22Rv1 (cell line): ENCODE measurements around the gene LRRC73.

ENCODE experiments used
- ZFX ChIP-seq: fragments of 450-650 bp; IDR thresholded peaks from 2 replicates; pipeline ENCODE4 v1.6.1; 2017; ENCODE audit warnings: antibody characterized with exemption, borderline replicate concordance
- TF ChIP-seq, protein P1 (sequence below): fragments of 450-650 bp; IDR thresholded peaks from 2 replicates; pipeline ENCODE4 v1.5.1; 2017; ENCODE audit warnings: mild to moderate bottlenecking

DNA sequence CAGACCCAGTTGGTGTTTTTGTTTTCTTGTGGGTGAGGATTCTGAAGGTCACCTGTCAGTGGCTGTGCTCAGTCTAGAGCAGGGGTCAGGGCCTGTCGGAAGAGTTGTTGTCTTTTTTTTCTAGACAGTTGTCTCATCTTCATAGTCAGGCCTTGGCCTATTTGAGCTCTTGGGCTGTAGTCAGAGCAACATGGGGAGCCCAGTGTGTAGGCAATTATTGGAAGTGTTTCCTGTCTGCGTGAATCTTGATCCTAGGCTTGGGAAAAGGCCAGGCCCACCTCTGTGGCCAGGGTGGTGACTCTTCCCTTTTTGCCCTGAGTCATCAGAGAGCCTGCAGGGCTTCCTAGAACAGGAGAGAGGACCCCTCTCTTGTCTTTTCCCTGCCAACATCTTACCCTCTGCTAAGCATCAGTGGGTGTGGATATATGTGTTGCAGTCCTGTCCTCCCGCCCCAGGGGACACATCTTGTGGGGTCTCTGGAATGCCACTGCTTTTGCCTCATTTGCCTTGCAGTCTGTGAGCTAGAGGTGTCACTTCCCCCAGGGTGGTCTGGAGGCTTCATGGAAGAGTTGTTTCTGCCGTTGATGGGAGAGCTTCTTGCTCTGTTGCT, 21.4 kb downstream of the LRRC73 start:
- TF ChIP-seq, protein P1, sequence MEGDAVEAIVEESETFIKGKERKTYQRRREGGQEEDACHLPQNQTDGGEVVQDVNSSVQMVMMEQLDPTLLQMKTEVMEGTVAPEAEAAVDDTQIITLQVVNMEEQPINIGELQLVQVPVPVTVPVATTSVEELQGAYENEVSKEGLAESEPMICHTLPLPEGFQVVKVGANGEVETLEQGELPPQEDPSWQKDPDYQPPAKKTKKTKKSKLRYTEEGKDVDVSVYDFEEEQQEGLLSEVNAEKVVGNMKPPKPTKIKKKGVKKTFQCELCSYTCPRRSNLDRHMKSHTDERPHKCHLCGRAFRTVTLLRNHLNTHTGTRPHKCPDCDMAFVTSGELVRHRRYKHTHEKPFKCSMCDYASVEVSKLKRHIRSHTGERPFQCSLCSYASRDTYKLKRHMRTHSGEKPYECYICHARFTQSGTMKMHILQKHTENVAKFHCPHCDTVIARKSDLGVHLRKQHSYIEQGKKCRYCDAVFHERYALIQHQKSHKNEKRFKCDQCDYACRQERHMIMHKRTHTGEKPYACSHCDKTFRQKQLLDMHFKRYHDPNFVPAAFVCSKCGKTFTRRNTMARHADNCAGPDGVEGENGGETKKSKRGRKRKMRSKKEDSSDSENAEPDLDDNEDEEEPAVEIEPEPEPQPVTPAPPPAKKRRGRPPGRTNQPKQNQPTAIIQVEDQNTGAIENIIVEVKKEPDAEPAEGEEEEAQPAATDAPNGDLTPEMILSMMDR = no peak
- no peak for TF ChIP-seq ZFX
